Ramos (cell line): Measurements from ENCODE around the gene RAI1.

Experiments
- in situ Hi-C: fragments of 300-500 bp; cut with MboI; formaldehyde crosslinking; loops from one replicate; pipeline ENCODE4 v1.14.3; 2022; ENCODE audit warnings: low sequenced_read_pairs; ENCODE audit not compliant: unreplicated experiment

The RAI1 gene

DNA sequence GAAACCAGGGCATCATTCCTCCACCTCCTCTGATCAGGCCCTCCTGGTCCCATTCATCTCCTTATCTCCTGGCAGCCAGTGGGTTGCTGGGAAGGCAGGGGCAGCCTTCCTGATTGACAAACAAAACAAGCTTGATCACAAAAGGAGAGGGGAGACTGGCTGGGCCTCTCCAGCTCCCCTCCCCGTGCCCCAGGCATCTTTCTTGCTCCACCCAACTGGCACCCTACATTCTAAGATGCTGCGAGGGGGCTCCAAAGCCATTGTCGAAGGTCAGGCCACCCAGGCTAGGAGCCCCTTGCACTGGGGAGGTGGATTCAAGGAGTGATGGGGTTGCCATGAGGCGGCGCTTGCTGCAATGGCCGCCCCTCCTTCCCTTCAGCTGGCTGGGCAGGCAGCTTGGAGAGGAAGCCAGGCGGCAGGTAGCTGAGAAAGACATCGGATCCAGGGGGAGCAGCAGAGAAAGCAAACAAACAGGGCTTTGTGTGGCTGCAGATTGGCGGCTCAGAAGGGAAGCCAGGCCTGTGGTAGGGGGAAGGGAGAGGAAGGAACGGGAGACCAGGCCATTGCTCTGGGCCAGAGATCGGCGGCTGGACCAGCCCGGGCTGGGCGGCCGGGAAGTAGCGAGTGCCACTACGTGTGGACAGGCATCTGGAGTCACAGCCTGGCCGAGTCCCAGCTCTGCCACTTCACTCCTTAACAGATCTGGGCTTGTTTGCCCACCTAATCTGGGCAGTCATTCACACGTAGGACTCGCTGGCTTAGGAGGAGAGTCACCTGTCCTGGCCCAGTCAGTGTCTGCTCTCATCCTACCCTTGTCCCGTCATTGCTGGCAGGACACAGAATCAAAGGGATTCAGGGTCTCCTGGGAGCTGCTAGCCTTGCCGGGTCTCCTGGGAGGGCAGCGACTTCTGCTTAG lies 12.3 kb downstream of the RAI1 start:
- in situ Hi-C loops, result loop anchor here (25.0 kb wide), 1 partner anchor 344 kb away; the partner anchor contains the start of genes ATPAF2 and GID4

- in situ Hi-C loops, result loop anchor here (25.0 kb wide), 1 partner anchor 343 kb away; the partner anchor contains the start of genes ATPAF2 and GID4
These were observed 13.2 kb downstream of the RAI1 start for GRCh38 chr17:17694169-17695081.

DNA sequence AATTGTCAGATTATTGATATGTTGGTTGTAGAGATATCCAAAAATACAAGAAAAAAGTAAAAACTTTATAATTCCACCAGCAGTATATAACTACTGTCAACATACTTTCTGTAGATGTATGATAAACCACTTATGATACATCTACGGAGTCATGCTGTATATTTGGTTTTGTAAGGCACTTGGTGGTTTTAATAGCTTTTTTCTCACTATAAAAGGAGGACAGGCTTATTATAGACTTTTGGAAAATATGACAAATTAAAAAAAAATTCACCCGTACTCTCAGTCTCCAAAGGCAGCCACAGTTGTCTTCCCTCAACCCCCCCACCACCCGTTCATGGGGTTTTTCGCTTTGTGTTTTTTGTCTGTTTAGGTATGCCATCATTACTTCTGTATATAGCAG lies 14.8 kb downstream of the RAI1 start:
- in situ Hi-C loops, result loop anchor here (25.0 kb wide), 1 partner anchor 341 kb away; the partner anchor contains the start of genes ATPAF2 and GID4

GRCh38 chr17:17696882-17697633 lies 15.8 kb downstream of the RAI1 start:
- in situ Hi-C loops, result loop anchor here (25.0 kb wide), 1 partner anchor 340 kb away; the partner anchor contains the start of genes ATPAF2 and GID4

DNA sequence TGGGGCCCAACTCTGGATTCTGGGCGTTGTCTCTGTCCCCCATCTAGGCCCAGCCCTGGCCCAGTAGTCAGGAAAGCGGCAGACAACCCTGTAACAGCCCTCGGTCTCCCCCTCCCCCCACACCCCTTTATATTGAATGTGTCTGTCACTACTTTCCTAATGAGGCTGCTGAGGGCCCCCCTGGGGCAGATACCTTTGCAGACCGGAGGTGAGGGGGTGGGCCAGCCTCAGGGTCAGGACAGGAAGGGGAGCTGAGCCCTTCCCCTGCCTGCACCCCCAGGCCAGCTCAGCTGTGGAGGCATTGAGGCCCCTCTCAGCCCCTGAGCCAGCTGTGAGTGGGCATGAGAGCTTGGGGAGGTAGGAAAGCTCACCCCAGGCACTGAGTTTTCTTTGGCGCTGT lies 17.1 kb downstream of the RAI1 start:
- in situ Hi-C loops, result loop anchor here (25.0 kb wide), 1 partner anchor 339 kb away; the partner anchor contains the start of genes ATPAF2 and GID4

DNA sequence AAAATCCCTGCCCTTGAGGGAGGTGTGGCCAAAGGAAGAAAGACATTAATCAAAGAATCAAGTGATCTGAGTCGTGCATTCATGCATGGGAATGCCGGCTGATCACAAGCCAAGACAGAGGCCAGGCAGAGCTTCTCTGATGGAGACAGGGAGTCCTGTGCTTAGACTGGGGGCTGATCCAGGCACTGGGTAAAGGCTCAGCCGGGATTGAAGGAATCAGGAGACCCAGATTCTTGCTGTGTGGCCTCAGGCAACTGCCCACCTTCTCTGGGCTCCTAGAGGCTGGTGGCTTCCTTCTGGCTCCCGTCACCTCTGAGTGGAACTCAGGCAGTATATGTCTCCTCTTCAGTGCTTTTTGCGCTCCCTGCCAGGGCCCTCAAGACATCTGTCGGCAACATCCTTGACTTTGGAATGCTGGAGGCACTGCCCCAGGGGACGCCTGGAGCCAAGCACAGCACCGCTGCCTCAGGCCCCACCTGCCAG lies 17.7 kb downstream of the RAI1 start:
- in situ Hi-C loops, result loop anchor here (25.0 kb wide), 1 partner anchor 338 kb away; the partner anchor contains the start of genes ATPAF2 and GID4

- in situ Hi-C loops, result loop anchor here (25.0 kb wide), 1 partner anchor 338 kb away; the partner anchor contains the start of genes ATPAF2 and GID4
These were observed 18.2 kb downstream of the RAI1 start for GRCh38 chr17:17699491-17699890.

DNA sequence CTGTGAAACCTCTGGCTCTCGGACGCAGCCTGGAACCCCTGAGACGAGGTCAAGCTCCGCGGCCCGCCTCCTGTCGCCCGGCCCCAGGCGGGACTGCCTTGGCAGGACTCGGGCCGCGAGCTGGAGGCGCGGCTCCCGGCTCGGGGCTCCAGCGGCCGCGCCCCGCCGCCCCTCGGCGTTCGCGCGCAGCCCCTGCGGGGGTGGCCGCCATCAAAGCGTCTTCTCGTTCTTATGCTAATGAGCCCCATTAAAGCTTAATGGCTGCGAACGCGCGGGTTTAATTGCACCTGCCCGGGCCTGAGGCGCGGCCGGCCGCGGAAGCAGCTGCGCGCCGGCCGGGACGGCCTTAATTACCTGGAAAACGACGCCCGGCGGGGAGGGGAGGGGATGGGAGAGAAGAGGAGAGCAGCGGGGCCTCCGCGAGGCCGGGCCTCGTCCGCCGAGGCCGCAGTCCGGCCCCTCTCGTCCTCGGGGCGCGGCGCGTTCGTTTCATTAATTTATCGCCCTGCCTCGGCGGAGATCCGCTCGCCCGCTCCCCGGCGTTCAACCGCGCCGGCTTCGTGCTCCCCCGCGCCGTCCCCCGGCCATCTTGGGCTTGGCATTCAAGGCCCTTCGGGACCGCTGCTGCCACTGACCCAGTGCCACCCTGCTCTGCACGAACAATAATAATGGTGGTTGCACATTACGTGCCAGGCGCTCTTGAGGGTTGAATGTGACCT lies 19.2 kb downstream of the RAI1 start:
- in situ Hi-C loops, result no loop called here

DNA sequence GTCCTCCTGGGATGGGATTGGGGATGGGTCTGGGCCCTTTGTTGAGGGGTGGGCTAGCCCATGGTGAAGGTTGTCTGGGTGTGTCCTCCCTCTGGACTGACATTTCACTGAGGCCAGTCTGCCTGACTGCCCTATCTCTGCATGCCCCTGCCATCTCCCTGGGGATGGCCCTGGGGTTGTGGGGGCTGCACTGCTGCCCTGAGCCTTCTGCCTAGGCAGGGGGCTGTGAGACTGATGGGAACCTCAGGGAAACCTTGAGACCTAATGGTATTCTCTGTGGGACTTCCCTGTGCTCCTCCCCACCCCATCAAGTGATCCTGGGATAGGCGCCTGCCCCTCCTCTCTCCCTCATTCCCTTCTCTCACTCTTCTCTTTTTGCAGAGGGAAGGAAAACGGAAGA lies 19.9 kb downstream of the RAI1 start:
- in situ Hi-C loops, result no loop called here

- in situ Hi-C loops, result no loop called here
These were observed 20.4 kb downstream of the RAI1 start for GRCh38 chr17:17701658-17702057.

- in situ Hi-C loops, result no loop called here
These were observed 21.3 kb downstream of the RAI1 start for GRCh38 chr17:17702449-17703139.

GRCh38 chr17:17703140-17703919 lies 22.1 kb downstream of the RAI1 start:
- in situ Hi-C loops, result no loop called here

- in situ Hi-C loops, result no loop called here
These were observed 23.7 kb downstream of the RAI1 start for GRCh38 chr17:17704931-17705330.

DNA sequence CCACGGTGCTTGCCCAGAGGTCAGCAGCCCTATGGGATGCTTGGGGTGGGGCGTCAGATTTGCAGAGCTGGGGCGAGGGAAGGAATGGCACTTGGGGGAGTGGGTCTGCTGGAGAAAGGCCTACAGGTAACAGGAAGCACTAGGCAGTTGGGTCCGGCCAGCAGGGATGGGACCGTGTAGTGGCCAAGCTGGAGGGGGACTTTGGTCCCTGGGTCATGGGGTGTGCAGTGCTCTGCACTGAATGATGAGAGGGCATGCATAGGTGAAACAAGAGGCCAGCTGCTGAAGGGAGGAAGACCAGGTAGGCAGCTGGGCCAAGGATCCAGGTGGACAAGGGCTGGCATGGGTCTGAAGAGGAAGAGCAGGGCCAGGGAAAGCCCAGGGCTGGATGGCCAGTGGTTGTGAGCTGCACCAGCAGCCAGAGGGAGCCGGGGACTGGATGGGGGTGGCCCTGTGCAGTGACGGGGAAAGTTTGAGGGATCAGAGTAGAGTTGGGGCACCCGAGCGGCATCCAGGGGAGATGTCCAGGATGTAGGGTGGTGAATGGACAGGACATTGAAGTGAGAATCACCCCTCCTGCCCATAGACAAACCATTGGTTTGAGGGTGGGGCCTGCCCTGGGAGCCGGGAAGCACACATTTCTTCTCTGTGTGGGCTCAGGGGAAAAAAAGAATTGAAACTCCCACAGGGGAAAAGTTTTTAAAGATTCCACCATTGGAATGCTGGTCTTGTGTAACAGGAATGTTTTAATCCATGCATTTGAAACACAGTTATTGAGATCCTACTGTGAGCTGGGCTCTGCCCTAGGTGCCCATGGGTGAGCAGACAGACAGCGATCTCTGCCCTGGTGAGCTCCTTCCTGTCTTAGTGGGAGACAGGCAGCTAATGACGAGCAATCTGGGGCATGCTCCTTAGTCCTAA lies 25.1 kb downstream of the RAI1 start:
- in situ Hi-C loops, result no loop called here

DNA sequence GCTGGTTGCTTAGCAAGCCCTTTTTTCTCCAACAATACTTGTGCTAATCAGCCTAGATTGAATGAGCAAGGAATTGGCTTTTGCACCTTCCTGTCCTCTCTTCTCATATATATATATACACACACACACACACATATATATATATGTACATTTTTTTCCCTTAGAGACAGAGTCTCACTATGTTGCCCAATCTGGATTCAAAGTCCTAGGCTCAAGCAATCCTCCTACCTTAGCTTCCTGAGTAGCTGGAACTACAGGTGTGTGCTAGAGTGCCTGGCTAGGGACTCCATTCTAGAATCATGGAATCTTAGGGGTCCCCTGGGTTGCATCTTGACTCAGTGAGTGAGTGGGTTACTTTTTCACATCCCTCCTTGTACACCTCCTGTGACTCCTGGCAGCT lies 27.0 kb downstream of the RAI1 start:
- in situ Hi-C loops, result no loop called here

GRCh38 chr17:17708816-17709215 lies 27.6 kb downstream of the RAI1 start:
- in situ Hi-C loops, result no loop called here
